Measurements from ENCODE around the gene LRP1-AS. TPM values are rescaled to one million over a fixed set of nuclear protein-coding genes. Genes with fewer than 3 reads are reported as not detected.

LRP1-AS gene
- total RNA-seq, 1 experiment from 2014 or later, result not detected

GRCh38 chr12:57164454-57164853 is 17.0 kb upstream of the LRP1-AS start:
- Mint-ChIP-seq H3K4me1 (no peaks in the 10 kb centered on the region), H3K4me3 (no peak overlapping the region), H3K9me3 (no peaks in the 10 kb centered on the region), H3K27ac (no peak overlapping the region), H3K27me3 (ENCODE audit: low read depth) (no peaks in the 10 kb centered on the region), H3K36me3 (peaks cover 76% of the 10 kb centered on the region)
- no peak for ATAC-seq
- no peak for DNase-seq (ENCODE audit: low spot score)
- TF ChIP-seq GTF2I (CRISPR knock-in tag; conservative IDR thresholded peaks at IDR 0.05), result 0 out of 2 replicates have a peak, but pooled peaks have one; percentile 6
- TF ChIP-seq ARID4B (CRISPR knock-in tag; IDR thresholded peaks at IDR 0.05; ENCODE audit: borderline replicate concordance), result no peak
- POLR2A ChIA-PET, result no interaction called here
- CTCF ChIA-PET, result no interaction called here

- peaks cover 74% of the 10 kb centered on the region for H3K36me3 Mint-ChIP-seq
- no peak for TF ChIP-seq ERG (CRISPR knock-in tag; IDR thresholded peaks at IDR 0.05)
- no peak for ATAC-seq
- H3K4me3 Mint-ChIP-seq, result no peak overlapping the region
- no peak overlapping the region for H3K27ac Mint-ChIP-seq
- DNase-seq (ENCODE audit: low spot score), result no peak
- POLR2A ChIA-PET, result no interaction called here
- H3K9me3 Mint-ChIP-seq, result no peaks in the 10 kb centered on the region
- H3K4me1 Mint-ChIP-seq, result no peaks in the 10 kb centered on the region
- CTCF ChIA-PET, result interaction anchor here (1.2 to 1.5 kb wide), 3 partner anchors 11 to 20 kb away, joined by 4 to 5 read pairs (median 5); no protein-coding TSS in a partner anchor
- H3K27me3 Mint-ChIP-seq (ENCODE audit: low read depth), result no peaks in the 10 kb centered on the region
These were observed 15.2 kb upstream of the LRP1-AS start for GRCh38 chr12:57162553-57163125.

GRCh38 chr12:57161491-57161890 is 14.1 kb upstream of the LRP1-AS start:
- H3K4me3 Mint-ChIP-seq, result no peak overlapping the region
- no peaks in the 10 kb centered on the region for H3K9me3 Mint-ChIP-seq
- no peaks in the 10 kb centered on the region for H3K27me3 Mint-ChIP-seq (ENCODE audit: low read depth)
- ChIA-PET POLR2A (no interaction called here), CTCF (interaction anchor here (0.7 to 1.0 kb wide), 2 partner anchors 11 to 52 kb away, joined by 3 to 5 read pairs; no protein-coding TSS in a partner anchor)
- no peak for TF ChIP-seq ZMAT4 (CRISPR knock-in tag; IDR thresholded peaks at IDR 0.05)
- no peak for TF ChIP-seq ZBTB21 (CRISPR knock-in tag; IDR thresholded peaks at IDR 0.05; ENCODE audit: borderline replicate concordance)
- TF ChIP-seq AFF4 (CRISPR knock-in tag; IDR thresholded peaks at IDR 0.05; ENCODE audit: borderline replicate concordance), result no peak
- TF ChIP-seq PREB (CRISPR knock-in tag; IDR thresholded peaks at IDR 0.05; ENCODE audit: borderline replicate concordance), result no peak
- no peak for TF ChIP-seq FOXK1 (CRISPR knock-in tag; IDR thresholded peaks at IDR 0.05)
- TF ChIP-seq E2F1 (CRISPR knock-in tag; IDR thresholded peaks at IDR 0.05), result no peak
- TF ChIP-seq GRHL2 (CRISPR knock-in tag; IDR thresholded peaks at IDR 0.05; ENCODE audit: insufficient replicate concordance, severe bottlenecking), result no peak
- no peak for TF ChIP-seq STAT6 (CRISPR knock-in tag; conservative IDR thresholded peaks at IDR 0.05; ENCODE audit: low read depth)
- TF ChIP-seq ZNF671 (CRISPR knock-in tag; IDR thresholded peaks at IDR 0.05), result no peak
- peaks cover 76% of the 10 kb centered on the region for H3K36me3 Mint-ChIP-seq
- H3K27ac Mint-ChIP-seq, result no peak overlapping the region
- no peak for DNase-seq (ENCODE audit: low spot score)
- ATAC-seq, result no peak
- no peaks in the 10 kb centered on the region for H3K4me1 Mint-ChIP-seq

All from WTC11 (cell line).